A549 (cell line): ENCODE measurements around the gene SND1. TPM values are rescaled to one million over a fixed set of nuclear protein-coding genes. Genes with fewer than 3 reads are reported as not detected.

Experiments
- ATAC-seq, 2 experiments: fragments of 200-7000 bp in 1 of 2; fragments of >200 bp in 1 of 2; cut with Nextera tagmentation in 1 of 2; cut with Tn5 transposase in 1 of 2; 3 replicates each; pipeline versions ENCODE4 v1.8.0 to v1.9.1; 2018 to 2020; ENCODE audit warnings: mild to moderate bottlenecking in 1 of 2, moderate library complexity in 1 of 2
- CTCF ChIA-PET: fragments of 300-600 bp; sonication (Branson Sonifier 250); formaldehyde crosslinking; extraction: SDS; loops from one replicate; lab custom pipeline; 2021; ENCODE audit warnings: antibody characterized with exemption, inconsistent platforms; lab: Yijun Ruan, JAX
- POLR2A ChIA-PET: fragments of 350-600 bp; formaldehyde crosslinking; extraction: SDS; loops from one replicate; lab custom pipeline; 2021; ENCODE audit warnings: antibody characterized with exemption, inconsistent platforms; lab: Yijun Ruan, JAX
- DNase-seq, 2 experiments: peaks; one replicate each; pipeline versions ENCODE4 v3.0.0 to v3.0.0-alpha.2; 2011 to 2016; ENCODE audit warnings: low read depth in 1 of 2, low spot score in 1 of 2
- FAIRE-seq: peaks from 2 replicates; lab custom pipeline; 2011; peaks lifted over from hg19 to GRCh38; lab: Jason Lieb, UNC
- H3K27ac ChIP-seq, 2 experiments: fragments of >200 bp; sonication (Bioruptor Twin); formaldehyde crosslinking; 3 replicates each; pipeline ENCODE4 v1.5.1; 2016 to 2017
- H3K4me1 ChIP-seq: fragments of >200 bp; sonication (Bioruptor Twin); formaldehyde crosslinking; 3 replicates; pipeline ENCODE4 v1.6.1; 2016
- H3K4me2 ChIP-seq: fragments of >200 bp; sonication (Bioruptor Twin); formaldehyde crosslinking; 3 replicates; pipeline ENCODE4 v1.6.1; 2016
- H3K4me3 ChIP-seq: fragments of >200 bp; sonication (Bioruptor Twin); formaldehyde crosslinking; 3 replicates; pipeline ENCODE4 v1.5.1; 2016
- H3K9me3 ChIP-seq: fragments of >200 bp; sonication (Bioruptor Twin); formaldehyde crosslinking; 3 replicates; pipeline ENCODE4 v1.6.1; 2016
- CBX2 ChIP-seq: fragments of 200-600 bp; sonication (generic); IDR thresholded peaks from 2 replicates; pipeline ENCODE4 v1.6.1; 2016; ENCODE audit warnings: low read depth, mild to moderate bottlenecking, borderline replicate concordance
- CBX8 ChIP-seq: fragments of 200-600 bp; sonication (generic); IDR thresholded peaks from 2 replicates; pipeline ENCODE4 v1.6.1; 2016
- EP300 ChIP-seq, 2 experiments: fragments of >200 bp; sonication (Bioruptor Twin); formaldehyde crosslinking; IDR thresholded peaks; 2 replicates in 1 of 2; 3 replicates in 1 of 2; pipeline ENCODE4 v1.6.1; 2016 to 2017
- FOSB ChIP-seq: fragments of 250-450 bp; sonication (Bioruptor Pico); IDR thresholded peaks from 2 replicates; pipeline ENCODE4 v1.5.0; 2020; ENCODE audit warnings: mild to moderate bottlenecking, moderate library complexity
- FOXS1 ChIP-seq: fragments of 250-450 bp; sonication (Bioruptor Pico); IDR thresholded peaks from 2 replicates; pipeline ENCODE4 v1.5.0; 2020; ENCODE audit warnings: mild to moderate bottlenecking, moderate library complexity
- HES2 ChIP-seq: fragments of >200 bp; sonication (Bioruptor Twin); formaldehyde crosslinking; IDR thresholded peaks from 2 replicates; pipeline ENCODE4 v1.6.1; 2016
- HEYL ChIP-seq: fragments of 250-450 bp; sonication (Bioruptor Pico); IDR thresholded peaks from 2 replicates; pipeline ENCODE4 v1.8.0; 2021; ENCODE audit warnings: mild to moderate bottlenecking, moderate library complexity
- HMGXB4 ChIP-seq: fragments of 250-450 bp; sonication (Bioruptor Pico); IDR thresholded peaks from 2 replicates; pipeline ENCODE4 v1.5.0; 2021; ENCODE audit warnings: mild to moderate bottlenecking, moderate library complexity, borderline replicate concordance
- HOXB5 ChIP-seq: fragments of 250-450 bp; sonication (Bioruptor Pico); IDR thresholded peaks from 2 replicates; pipeline ENCODE4 v1.5.0; 2020; ENCODE audit warnings: mild to moderate bottlenecking, moderate library complexity
- JUNB ChIP-seq: fragments of >200 bp; sonication (Bioruptor Twin); formaldehyde crosslinking; IDR thresholded peaks from 2 replicates; pipeline ENCODE4 v1.6.1; 2016
- KDM5A ChIP-seq: fragments of 200-600 bp; sonication (generic); IDR thresholded peaks from 2 replicates; pipeline ENCODE4 v1.6.1; 2016; ENCODE audit warnings: antibody characterized with exemption, mild to moderate bottlenecking
- NFE2L2 ChIP-seq: fragments of 150-350 bp; conservative IDR thresholded peaks from 2 replicates; pipeline ENCODE4 v1.6.1; 2014; ENCODE audit warnings: low read length
- PHF8 ChIP-seq: fragments of 200-600 bp; sonication (generic); IDR thresholded peaks from 2 replicates; pipeline ENCODE4 v1.6.1; 2016; ENCODE audit warnings: low read depth, mild to moderate bottlenecking, antibody characterized with exemption, moderate library complexity, borderline replicate concordance
- POLR2A ChIP-seq: IDR thresholded peaks from 2 replicates; pipeline ENCODE4 v1.6.1; 2012; ENCODE audit warnings: mild to moderate bottlenecking, low read length
- RAD21 ChIP-seq, 2 experiments: fragments of >200 bp in 1 of 2; sonication (Bioruptor Twin) in 1 of 2; formaldehyde crosslinking in 1 of 2; IDR thresholded peaks in 1 of 2; conservative IDR thresholded peaks in 1 of 2; 2 replicates in 1 of 2; 3 replicates in 1 of 2; pipeline ENCODE4 v1.6.1; 2012 to 2018; ENCODE audit warnings: inconsistent platforms in 1 of 2
- RARB ChIP-seq: fragments of 250-450 bp; sonication (Bioruptor Pico); IDR thresholded peaks from 2 replicates; pipeline ENCODE4 v1.8.0; 2021; ENCODE audit warnings: mild to moderate bottlenecking, moderate library complexity
- RCOR1 ChIP-seq: fragments of 150-350 bp; IDR thresholded peaks from 2 replicates; pipeline ENCODE4 v1.6.1; 2014; ENCODE audit warnings: antibody characterized with exemption, low read length, low read depth
- ZC3H11A ChIP-seq: fragments of 450-650 bp; IDR thresholded peaks from 2 replicates; pipeline ENCODE4 v1.6.1; 2014; ENCODE audit warnings: antibody characterized with exemption, mild to moderate bottlenecking
- ZNF302 ChIP-seq: fragments of 250-450 bp; sonication (Bioruptor Pico); IDR thresholded peaks from 2 replicates; pipeline ENCODE4 v1.9.0; 2021; ENCODE audit warnings: inconsistent platforms, mild to moderate bottlenecking, moderate library complexity
- ZSCAN20 ChIP-seq: fragments of 250-450 bp; sonication (Bioruptor Pico); IDR thresholded peaks from 2 replicates; pipeline ENCODE4 v1.8.0; 2022; ENCODE audit warnings: mild to moderate bottlenecking, moderate library complexity
- WGBS: methylation state at CpG from one replicate; pipeline ENCODE4 v1.1.6; 2017; ENCODE audit errors: missing lambda C conversion rate; 5-methylcytosine and 5-hydroxymethylcytosine counted together
- polyA plus RNA-seq, 4 experiments: library from polyadenylated mRNA; depleted of rRNA in 3 of 4; stranded (reverse); fragments of >200 nt; fragmentation: RNase III in 1 of 4; extraction: RNeasy Plus Mini Kit Qiagen cat#74134 plus additional on column Dnase treatment in 1 of 4; gene quantifications; 2 replicates in 3 of 4; 3 replicates in 1 of 4; pipeline ENCODE4 v1.2.3, GENCODE V29; 2011 to 2017

Gene SND1
- polyA plus RNA-seq, 2 of the 4 experiments (the other 2 are of a cell fraction) = 102 to 138 TPM

- POLR2A ChIA-PET = no interaction called here
These were observed 25.6 kb downstream of the SND1 start for GRCh38 chr7:127677433-127678230.

GRCh38 chr7:127678337-127678736, 26.3 kb downstream of the SND1 start:
- 93% methylated on average over 6 of the region's 6 CpGs for WGBS
- POLR2A ChIA-PET = no interaction called here
- Histone ChIP-seq H3K4me1 (peaks cover 13% of the 10 kb centered on the region), H3K9me3 (no peaks in the 10 kb centered on the region), H3K27ac (no peak overlapping the region), H3K4me2 (no peak overlapping the region), H3K4me3 (no peak overlapping the region)
- CTCF ChIA-PET = interaction anchor here (1.0 to 1.6 kb wide), 3 partner anchors 12 to 531 kb away, joined by 3 to 4 read pairs (median 3); no protein-coding TSS in a partner anchor
- TF ChIP-seq HES2 = no peak
- no peak for TF ChIP-seq CBX8
- TF ChIP-seq RARB (CRISPR knock-in tag) = no peak
- TF ChIP-seq KDM5A = no peak
- no peak for TF ChIP-seq ZSCAN20 (CRISPR knock-in tag)
- TF ChIP-seq PHF8 = no peak
- TF ChIP-seq RCOR1 = no peak
- no peak for TF ChIP-seq FOSB (CRISPR knock-in tag)
- TF ChIP-seq CBX2 = no peak
- DNase-seq (no peak), ATAC-seq (no peak), FAIRE-seq (no peak)

More at GRCh38 chr7:127677433-127678230, 25.6 kb downstream of the SND1 start:
- CTCF ChIA-PET = interaction anchor here (1.0 to 1.6 kb wide), 3 partner anchors 13 to 532 kb away, joined by 3 to 4 read pairs (median 3); no protein-coding TSS in a partner anchor
- TF ChIP-seq FOXS1 = no peak
- TF ChIP-seq JUNB = no peak
- no peak for TF ChIP-seq ZNF302 (CRISPR knock-in tag)
- TF ChIP-seq HMGXB4 (CRISPR knock-in tag) = no peak
- no peak for TF ChIP-seq POLR2A
- no peak for TF ChIP-seq CBX8
- no peak for TF ChIP-seq HES2
- no peak for TF ChIP-seq RAD21 (conservative IDR thresholded peaks at IDR 0.05 in 1 of 2, IDR thresholded peaks at IDR 0.05 in 1 of 2)
- no peak for TF ChIP-seq CBX2
- no peak for TF ChIP-seq ZC3H11A
- TF ChIP-seq NFE2L2 = no peak
- TF ChIP-seq EP300 (IDR thresholded peaks at IDR 0.05) = no peak
- TF ChIP-seq HEYL (CRISPR knock-in tag) = no peak
- TF ChIP-seq HOXB5 (CRISPR knock-in tag) = no peak
- no peak for TF ChIP-seq PHF8
- Histone ChIP-seq H3K4me2 (no peak overlapping the region), H3K9me3 (no peaks in the 10 kb centered on the region), H3K4me3 (no peak overlapping the region), H3K27ac (no peak overlapping the region), H3K4me1 (peaks cover 13% of the 10 kb centered on the region)
- no peak for ATAC-seq
- FAIRE-seq = no peak
- no peak for DNase-seq
- WGBS = 87% methylated on average over 8 of the region's 8 CpGs

- no peak overlapping the region for H3K4me3 ChIP-seq
- DNase-seq = no peak
- no peak for TF ChIP-seq JUNB
- WGBS = 92% methylated on average over 3 of the region's 3 CpGs
- H3K27ac ChIP-seq = no peak overlapping the region
- no peak overlapping the region for H3K4me2 ChIP-seq
- CTCF ChIA-PET = interaction anchor here (1.2 to 1.6 kb wide), 3 partner anchors 12 to 29 kb away, joined by 3 to 4 read pairs (median 3); no protein-coding TSS in a partner anchor
- FAIRE-seq = no peak
- POLR2A ChIA-PET = no interaction called here
- H3K4me1 ChIP-seq = peaks cover 13% of the 10 kb centered on the region
- H3K9me3 ChIP-seq = no peaks in the 10 kb centered on the region
- ATAC-seq = no peak
These were observed 27.0 kb downstream of the SND1 start for GRCh38 chr7:127678947-127679346.
